Left colon (tissue), 2 donors: ENCODE results near the gene DYNLT5. TPM values are rescaled to one million over a fixed set of nuclear protein-coding genes. Genes with fewer than 3 reads are reported as not detected.
"Not testable (repeated sequence)": the region's sequence is repeated elsewhere in the genome, so short reads cannot be mapped to it uniquely, and the experiment has no call there.

ENCODE experiments used
- ATAC-seq: fragments of 200-7000 bp; cut with Tn5 transposase; one replicate; pipeline ENCODE4 v1.9.1; 2020; ENCODE audit warnings: mild to moderate bottlenecking, moderate library complexity
- DNase-seq, 2 donors: peaks; one replicate each; pipeline ENCODE4 v3.0.0-alpha.2; 2020
- intact Hi-C, 2 donors: fragments of 100-400 bp; cut with DNase I in 1 of 2; cut with micrococcal nuclease in 1 of 2; formaldehyde crosslinking; loops; one replicate each; pipeline versions ENCODE4 v1.11.2 to v1.14.0; 2022; cut with DNase I, micrococcal nuclease
- total RNA-seq, 2 donors: library from RNA; stranded (reverse); fragmentation: NEBNext Ultra II Directional; extraction: Animal tissue kit (Norgen Biotek cat#: 25700); gene quantifications; one replicate each; pipeline ENCODE4 v1.2.1, GENCODE V29; 2021
- donor health status: DM: no; HTN: no; CAD: no.
- donor health status: DM: yes; HTN: yes; CAD: no.

Gene DYNLT5
- total RNA-seq, 2 donors from 2014 or later = 0.17 to 0.24 TPM

DNA sequence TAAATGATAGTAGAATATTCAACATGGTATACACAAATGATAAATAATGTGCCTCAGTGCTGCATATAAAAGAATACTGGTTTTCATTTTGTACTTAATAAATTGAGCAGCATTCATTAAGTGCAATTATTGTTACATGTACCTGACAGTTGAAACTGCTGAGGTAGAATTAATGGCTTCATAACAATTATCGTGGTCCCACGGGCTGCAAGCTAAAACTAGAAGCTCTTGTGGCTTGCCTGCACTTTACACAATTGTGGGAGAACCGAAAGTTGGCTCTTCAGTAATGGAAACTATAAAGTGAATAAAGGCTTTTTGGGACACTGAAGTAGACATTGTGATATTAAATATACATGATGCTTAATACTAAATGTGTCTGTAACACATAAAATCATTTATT is 25.6 kb downstream of the DYNLT5 start:
- ATAC-seq (no peak), DNase-seq (no peak)
- intact Hi-C loops = no loop called here

GRCh38 chr1:66778266-66778665 is 26.0 kb downstream of the DYNLT5 start:
- intact Hi-C loops = no loop called here
- no peak for ATAC-seq
- no peak for DNase-seq

DNA sequence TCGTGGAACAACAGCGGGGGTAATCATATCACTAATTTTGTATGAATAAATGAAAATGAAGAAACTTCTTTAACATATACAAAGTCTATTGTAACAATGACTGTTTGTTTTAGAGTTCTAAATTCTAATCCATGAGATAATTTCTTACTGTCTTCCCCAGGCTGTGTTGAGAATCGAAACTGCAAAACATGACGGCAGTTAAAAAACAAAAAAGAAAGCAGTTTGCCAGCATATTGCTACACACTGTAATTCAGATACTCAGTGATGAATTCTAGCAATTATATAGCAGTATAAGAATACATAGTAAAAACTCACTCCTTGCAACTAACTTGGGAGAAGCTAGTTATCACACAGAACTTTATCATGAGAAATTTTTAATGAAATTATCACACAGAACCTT is 26.7 kb downstream of the DYNLT5 start:
- DNase-seq (no peak), ATAC-seq (no peak)
- intact Hi-C loops = no loop called here

GRCh38 chr1:66779475-66780078 is 27.3 kb downstream of the DYNLT5 start:
- DNase-seq (no peak), ATAC-seq (no peak)
- intact Hi-C loops = no loop called here

- intact Hi-C loops, ATAC-seq, DNase-seq: not testable (repeated sequence)
Observed at GRCh38 chr1:66785800-66786199, 33.5 kb downstream of the DYNLT5 start.

- ATAC-seq = no peak
- no peak for DNase-seq
- intact Hi-C loops = no loop called here
Observed at GRCh38 chr1:66787641-66788040, 35.4 kb downstream of the DYNLT5 start.

- no peak for ATAC-seq
- no peak for DNase-seq
- intact Hi-C loops = no loop called here
Observed at GRCh38 chr1:66788231-66788939, 36.1 kb downstream of the DYNLT5 start.

- intact Hi-C loops = no loop called here
- DNase-seq = no peak
- ATAC-seq = no peak
Observed at GRCh38 chr1:66791621-66792610, 39.7 kb downstream of the DYNLT5 start.

GRCh38 chr1:66795839-66796238 is 43.6 kb downstream of the DYNLT5 start:
- ATAC-seq, DNase-seq, intact Hi-C loops: not testable (repeated sequence)

GRCh38 chr1:66809245-66809644 is 57.0 kb downstream of the DYNLT5 start:
- DNase-seq = no peak
- no peak for ATAC-seq
- intact Hi-C loops = no loop called here

DNA sequence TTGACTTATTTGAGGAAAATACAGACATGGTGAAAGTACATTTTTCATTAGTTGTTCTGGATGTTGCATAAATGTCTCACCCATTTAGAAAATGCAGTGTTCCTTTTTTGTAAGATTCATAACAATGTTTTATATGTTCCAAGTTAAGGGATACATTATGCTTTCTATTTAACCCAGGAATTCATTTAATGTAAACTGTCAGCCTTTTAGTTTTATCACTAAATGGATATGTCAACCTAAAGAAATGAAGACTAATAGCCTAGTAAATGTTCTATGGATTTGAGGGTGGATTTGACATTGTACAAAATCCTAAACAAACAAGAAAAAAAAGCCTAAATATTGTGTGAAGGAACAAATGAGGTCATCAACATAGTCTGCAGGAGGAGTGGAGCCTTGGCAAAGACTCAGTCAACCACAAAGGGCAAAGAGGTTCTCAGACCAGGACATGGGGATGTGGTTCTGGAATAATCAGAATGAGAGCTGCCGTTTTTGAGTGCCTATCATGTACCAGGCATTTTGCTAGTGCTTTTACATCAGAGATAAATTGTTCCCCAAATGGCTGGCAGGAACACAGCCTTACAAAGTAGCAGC is 57.6 kb downstream of the DYNLT5 start:
- DNase-seq (no peak), ATAC-seq (no peak)
- intact Hi-C loops = no loop called here

DNA sequence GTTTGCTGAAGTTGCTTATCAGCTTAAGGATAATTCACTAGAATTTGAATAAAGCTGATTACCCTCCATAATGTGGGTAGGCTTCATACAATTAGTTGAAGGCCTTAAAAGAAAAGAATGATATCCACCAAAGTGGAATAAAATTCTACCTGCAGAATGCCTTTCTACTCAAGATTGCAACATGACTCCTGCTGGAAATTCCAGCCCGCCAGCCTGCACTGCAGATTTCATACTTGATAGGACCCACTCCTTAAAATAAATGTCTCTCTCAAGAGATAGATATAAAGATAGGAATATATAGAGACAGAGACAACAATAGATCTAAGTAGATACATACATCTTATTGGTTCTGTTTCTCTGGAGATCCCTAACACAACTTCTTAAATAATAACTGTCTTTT is 72.5 kb downstream of the DYNLT5 start:
- ATAC-seq (no peak), DNase-seq (no peak)
- intact Hi-C loops = no loop called here

Other genes starting within 250 kb of the DYNLT5 start
- 1 to 10 TPM; 1.0 to 2.4 TPM for gene SGIP1, start 218.3 kb upstream of the DYNLT5 start, total RNA-seq
- 10 to 100 TPM; 21.5 to 26.9 TPM for gene INSL5, start 48.8 kb downstream of the DYNLT5 start, total RNA-seq
- 10 to 100 TPM; 12.0 to 27.2 TPM for gene DNAI4, start 172.4 kb downstream of the DYNLT5 start, total RNA-seq
- gene MIER1, start 172.5 kb downstream of the DYNLT5 start, total RNA-seq = 10 to 100 TPM; 64.6 to 86.4 TPM